K562 (cell line): Measurements from ENCODE around the gene GLIS1.

Source experiments
- EZH2 ChIP-seq: IDR thresholded peaks from 2 replicates; pipeline ENCODE4 v1.6.1; 2012; ENCODE audit warnings: low read depth, mild to moderate bottlenecking, inconsistent platforms, low read length, borderline replicate concordance
- KLF16 ChIP-seq: IDR thresholded peaks from 2 replicates; pipeline ENCODE4 v1.6.1; 2016; ENCODE audit warnings: antibody characterized with exemption
- SIN3A ChIP-seq, 2 experiments: fragments of 150-350 bp in 1 of 2; IDR thresholded peaks; 2 replicates each; pipeline ENCODE4 v1.6.1; 2011 to 2016; ENCODE audit warnings: borderline replicate concordance in 2 of 2, low read depth in 2 of 2, low read length in 2 of 2, mild to moderate bottlenecking in 2 of 2, moderate library complexity in 2 of 2; ENCODE audit not compliant: control insufficient read depth in 1 of 2
- ZNF143 ChIP-seq: sonication (generic); formaldehyde crosslinking; IDR thresholded peaks from 2 replicates; pipeline ENCODE4 v1.9.0; 2022; ENCODE audit warnings: mild to moderate bottlenecking, missing genetic modification reagents
- TF ChIP-seq, protein P1 (sequence below), 3 experiments: IDR thresholded peaks in 2 of 3; conservative IDR thresholded peaks in 1 of 3; 2 replicates each; pipeline ENCODE4 v1.5.1; 2011 to 2012; ENCODE audit warnings: low read length in 3 of 3, mild to moderate bottlenecking in 3 of 3, control low read depth in 2 of 3, improper control_type of control experiment in 1 of 3, inconsistent platforms in 1 of 3, low read depth in 1 of 3, mixed read lengths in 1 of 3, moderate library complexity in 1 of 3; ENCODE audit not compliant: insufficient read depth in 2 of 3

DNA sequence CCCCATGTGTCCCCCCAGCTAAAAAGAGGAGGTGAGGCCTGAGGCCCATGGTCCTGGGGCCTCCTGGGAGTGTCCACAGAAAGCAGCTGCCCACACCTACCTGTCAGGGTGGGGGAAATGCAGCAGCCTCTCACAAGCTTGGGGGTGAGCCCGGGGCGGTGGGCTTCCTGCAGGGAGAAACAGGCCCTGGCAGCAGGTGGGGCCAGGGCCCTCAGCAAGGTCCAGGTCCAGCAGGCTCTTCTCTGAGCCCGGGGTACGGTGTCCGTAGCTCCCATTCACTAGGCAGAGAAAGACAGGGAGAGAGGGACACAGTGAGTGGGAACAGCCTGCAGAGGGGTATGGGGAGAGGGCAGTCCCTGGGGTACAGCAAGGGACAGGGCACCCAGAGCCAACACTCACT is 139.0 kb downstream of the GLIS1 start:
- TF ChIP-seq SIN3A (IDR thresholded peaks at IDR 0.05; ENCODE audit: borderline replicate concordance in 2 of 2, control insufficient read depth in 1 of 2, low read depth in 2 of 2, low read length in 2 of 2) (no peak), EZH2 (no peak), KLF16 (no peak), ZNF143 (no peak)
- TF ChIP-seq, protein P1, sequence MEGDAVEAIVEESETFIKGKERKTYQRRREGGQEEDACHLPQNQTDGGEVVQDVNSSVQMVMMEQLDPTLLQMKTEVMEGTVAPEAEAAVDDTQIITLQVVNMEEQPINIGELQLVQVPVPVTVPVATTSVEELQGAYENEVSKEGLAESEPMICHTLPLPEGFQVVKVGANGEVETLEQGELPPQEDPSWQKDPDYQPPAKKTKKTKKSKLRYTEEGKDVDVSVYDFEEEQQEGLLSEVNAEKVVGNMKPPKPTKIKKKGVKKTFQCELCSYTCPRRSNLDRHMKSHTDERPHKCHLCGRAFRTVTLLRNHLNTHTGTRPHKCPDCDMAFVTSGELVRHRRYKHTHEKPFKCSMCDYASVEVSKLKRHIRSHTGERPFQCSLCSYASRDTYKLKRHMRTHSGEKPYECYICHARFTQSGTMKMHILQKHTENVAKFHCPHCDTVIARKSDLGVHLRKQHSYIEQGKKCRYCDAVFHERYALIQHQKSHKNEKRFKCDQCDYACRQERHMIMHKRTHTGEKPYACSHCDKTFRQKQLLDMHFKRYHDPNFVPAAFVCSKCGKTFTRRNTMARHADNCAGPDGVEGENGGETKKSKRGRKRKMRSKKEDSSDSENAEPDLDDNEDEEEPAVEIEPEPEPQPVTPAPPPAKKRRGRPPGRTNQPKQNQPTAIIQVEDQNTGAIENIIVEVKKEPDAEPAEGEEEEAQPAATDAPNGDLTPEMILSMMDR (IDR thresholded peaks at IDR 0.05 in 2 of 3, conservative IDR thresholded peaks at IDR 0.05 in 1 of 3; ENCODE audit: insufficient read depth in 2 of 3, low read depth in 1 of 3, low read length in 3 of 3): no peak
